ENCODE data around the gene LRP6.
A peak's percentile ranks its signal among the peaks of the same experiment; 100 is the strongest.

Gene LRP6

GRCh38 chr12:12191008-12191407, 75.8 kb downstream of the LRP6 start:
- H3K27ac Mint-ChIP-seq, result no peak overlapping the region
- no peaks in the 10 kb centered on the region for H3K36me3 Mint-ChIP-seq (ENCODE audit: low read depth)

DNA sequence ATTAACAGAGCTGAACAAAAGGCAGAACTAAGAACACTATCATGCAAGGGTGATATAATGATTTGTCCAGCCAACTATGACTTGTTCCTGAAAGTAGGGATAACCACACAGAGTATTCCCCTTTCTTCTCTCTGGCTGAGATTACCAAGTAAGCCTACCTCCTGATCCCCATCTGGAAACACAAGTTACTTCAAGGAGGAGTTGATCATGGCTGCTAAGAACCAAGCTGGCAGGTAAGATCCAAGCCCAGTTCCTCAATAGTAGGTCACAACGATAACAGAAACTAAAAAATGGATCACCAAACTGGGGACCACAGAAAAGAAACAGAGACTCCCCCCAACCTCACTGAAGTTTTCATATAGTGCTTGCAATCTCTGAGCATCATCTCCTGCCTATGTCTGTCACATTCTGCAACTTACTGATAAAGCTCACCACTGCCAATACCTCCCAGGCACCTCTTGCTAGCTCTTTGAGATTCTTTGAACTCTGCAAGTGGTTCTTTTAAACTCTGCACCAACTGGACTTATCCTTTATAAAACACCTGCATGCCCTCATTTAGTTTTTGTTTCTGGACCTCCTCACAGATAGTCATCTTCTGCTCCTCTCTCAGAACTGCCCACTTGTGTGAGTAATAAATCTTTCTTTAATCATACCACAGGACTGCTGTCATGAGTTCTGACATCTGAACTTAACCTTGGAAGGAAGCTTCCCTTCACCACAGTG, 76.6 kb downstream of the LRP6 start:
- Mint-ChIP-seq H3K4me3 (no peak overlapping the region), H3K36me3 (ENCODE audit: low read depth) (no peaks in the 10 kb centered on the region), H3K27ac (no peak overlapping the region), H3K27me3 (peaks cover 23% of the 10 kb centered on the region), H3K4me1 (ENCODE audit: low read depth) (peaks cover 7% of the 10 kb centered on the region), H3K9me3 (no peaks in the 10 kb centered on the region)

More at GRCh38 chr12:12191008-12191407, 75.8 kb downstream of the LRP6 start:
- Mint-ChIP-seq H3K9me3 (peaks cover 5% of the 10 kb centered on the region), H3K4me3 (no peak overlapping the region), H3K27me3 (peaks cover 29% of the 10 kb centered on the region), H3K4me1 (ENCODE audit: low read depth) (peaks cover 7% of the 10 kb centered on the region)

GRCh38 chr12:12185414-12185813, 81.4 kb downstream of the LRP6 start:
- Mint-ChIP-seq H3K4me1 (ENCODE audit: low read depth) (peaks cover 3% of the 10 kb centered on the region), H3K27me3 (peaks cover 19% of the 10 kb centered on the region), H3K27ac (no peak overlapping the region), H3K4me3 (no peak overlapping the region), H3K36me3 (ENCODE audit: low read depth) (peaks cover under 1% of the 10 kb centered on the region), H3K9me3 (no peaks in the 10 kb centered on the region)

- H3K27ac Mint-ChIP-seq, result no peak overlapping the region
- no peaks in the 10 kb centered on the region for H3K9me3 Mint-ChIP-seq
- H3K27me3 Mint-ChIP-seq, result peaks cover 22% of the 10 kb centered on the region
- H3K4me3 Mint-ChIP-seq, result no peak overlapping the region
- H3K4me1 Mint-ChIP-seq (ENCODE audit: low read depth), result no peaks in the 10 kb centered on the region
- H3K36me3 Mint-ChIP-seq (ENCODE audit: low read depth), result peaks cover 3% of the 10 kb centered on the region
Observed at GRCh38 chr12:12182703-12183365, 84.0 kb downstream of the LRP6 start.

DNA sequence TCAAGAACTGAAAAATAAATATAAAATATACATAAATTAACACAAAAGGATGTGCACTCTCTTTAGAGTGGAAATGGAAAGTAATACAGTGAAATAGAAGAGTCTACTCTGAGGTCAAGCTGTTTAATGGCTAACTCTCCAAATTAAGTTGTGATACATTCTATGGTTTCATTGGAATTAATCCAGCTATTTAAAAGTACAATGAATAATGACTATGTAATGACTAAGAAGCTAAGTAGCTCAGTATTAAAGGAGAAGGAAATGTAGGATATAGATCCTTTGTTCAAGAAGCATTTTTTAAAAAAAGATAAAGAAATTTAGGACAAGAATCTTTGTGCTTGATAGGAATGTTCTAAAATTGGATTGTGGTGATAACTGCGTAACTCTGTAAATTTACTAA, 85.3 kb downstream of the LRP6 start:
- H3K27me3 Mint-ChIP-seq, result peaks cover 25% of the 10 kb centered on the region
- no peak overlapping the region for H3K4me3 Mint-ChIP-seq
- H3K36me3 Mint-ChIP-seq (ENCODE audit: low read depth), result peaks cover 3% of the 10 kb centered on the region
- H3K27ac Mint-ChIP-seq, result no peak overlapping the region
- no peaks in the 10 kb centered on the region for H3K9me3 Mint-ChIP-seq
- H3K4me1 Mint-ChIP-seq (ENCODE audit: low read depth), result no peaks in the 10 kb centered on the region

DNA sequence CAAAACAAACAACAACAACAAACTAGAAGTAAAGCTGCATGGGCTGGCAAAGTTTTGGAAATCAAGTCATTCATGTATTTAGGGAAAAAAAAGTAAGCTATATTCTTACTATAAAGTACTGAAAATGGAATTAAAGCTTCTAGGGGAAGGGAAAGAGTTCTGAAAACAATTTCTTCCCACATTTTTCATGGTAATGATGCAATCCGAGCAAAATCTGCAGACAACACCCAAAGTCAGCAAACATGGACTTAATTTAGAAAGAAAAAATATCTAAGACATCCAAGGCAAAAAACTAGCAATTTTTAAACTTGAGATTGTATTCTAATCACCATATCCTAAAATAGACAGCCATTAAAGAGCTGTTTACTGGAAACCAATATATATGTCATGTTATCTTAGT, 86.3 kb downstream of the LRP6 start:
- no peak overlapping the region for H3K27ac Mint-ChIP-seq
- no peak overlapping the region for H3K4me3 Mint-ChIP-seq
- H3K9me3 Mint-ChIP-seq, result no peaks in the 10 kb centered on the region
- no peaks in the 10 kb centered on the region for H3K4me1 Mint-ChIP-seq (ENCODE audit: low read depth)
- H3K36me3 Mint-ChIP-seq (ENCODE audit: low read depth), result peaks cover 3% of the 10 kb centered on the region
- H3K27me3 Mint-ChIP-seq, result peaks cover 28% of the 10 kb centered on the region

DNA sequence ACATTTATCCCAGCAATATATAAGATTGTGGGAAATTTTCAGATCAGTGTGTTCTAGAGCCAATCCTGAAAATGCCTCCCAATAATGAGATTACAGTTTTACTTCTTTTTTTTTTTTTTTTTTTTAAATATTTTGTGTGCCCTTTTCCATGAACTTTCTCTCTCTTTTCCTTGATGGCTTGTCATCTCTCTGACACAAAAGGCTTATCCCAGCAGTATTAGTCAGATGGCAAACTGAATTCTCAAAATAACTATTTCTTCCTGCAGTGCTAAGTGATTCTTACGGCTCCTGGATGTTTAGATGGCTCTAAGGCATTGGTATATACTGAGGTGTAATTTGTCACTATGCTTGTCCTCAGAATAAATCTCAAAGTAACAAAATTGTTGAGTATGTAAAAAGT, 86.7 kb downstream of the LRP6 start:
- H3K4me3 Mint-ChIP-seq, result no peak overlapping the region
- peaks cover 28% of the 10 kb centered on the region for H3K27me3 Mint-ChIP-seq
- peaks cover 3% of the 10 kb centered on the region for H3K36me3 Mint-ChIP-seq (ENCODE audit: low read depth)
- no peaks in the 10 kb centered on the region for H3K4me1 Mint-ChIP-seq (ENCODE audit: low read depth)
- H3K9me3 Mint-ChIP-seq, result no peaks in the 10 kb centered on the region
- H3K27ac Mint-ChIP-seq, result no peak overlapping the region

DNA sequence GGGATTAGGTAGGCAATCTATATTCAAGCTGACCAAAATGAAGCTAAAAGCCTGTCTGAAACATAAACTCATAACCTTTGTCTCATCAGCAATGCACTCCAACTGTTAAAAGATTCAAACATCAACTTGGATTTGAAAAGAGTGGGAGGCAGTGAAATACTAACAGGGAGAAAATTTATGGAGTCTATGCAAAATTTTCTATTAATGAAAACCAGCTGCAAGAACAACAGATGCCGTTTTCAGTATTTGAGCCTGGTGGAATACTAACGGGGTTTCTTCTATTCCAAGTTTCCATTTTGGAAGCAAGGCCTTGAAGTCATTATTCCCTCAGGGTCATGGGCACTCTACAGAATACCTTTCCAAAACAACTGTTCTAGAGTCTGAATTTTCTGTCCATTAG, 88.3 kb downstream of the LRP6 start:
- H3K27me3 Mint-ChIP-seq, result peaks cover 36% of the 10 kb centered on the region
- no peaks in the 10 kb centered on the region for H3K4me1 Mint-ChIP-seq (ENCODE audit: low read depth)
- H3K9me3 Mint-ChIP-seq, result no peaks in the 10 kb centered on the region
- H3K4me3 Mint-ChIP-seq, result no peak overlapping the region
- H3K27ac Mint-ChIP-seq, result no peak overlapping the region
- peaks cover 3% of the 10 kb centered on the region for H3K36me3 Mint-ChIP-seq (ENCODE audit: low read depth)

DNA sequence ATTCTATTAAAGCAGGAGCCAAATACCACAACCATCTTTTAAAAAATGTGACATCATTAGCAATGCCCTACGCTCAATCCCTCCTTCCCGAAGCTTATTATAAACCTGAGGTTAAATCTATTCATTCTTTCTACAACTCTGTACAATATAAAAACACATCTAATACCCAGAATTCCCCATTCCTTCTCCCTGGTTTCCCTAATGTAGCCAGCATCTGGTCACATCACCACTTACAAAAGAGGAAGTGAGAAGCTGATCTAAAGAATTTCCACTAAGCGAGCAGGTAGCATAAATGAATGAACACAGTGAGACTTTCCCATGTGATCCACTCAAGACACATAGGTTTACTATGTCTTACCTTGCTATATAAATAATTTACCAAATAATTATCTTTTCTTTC, 90.4 kb downstream of the LRP6 start:
- no peak overlapping the region for H3K27ac Mint-ChIP-seq
- peaks cover 18% of the 10 kb centered on the region for H3K4me1 Mint-ChIP-seq (ENCODE audit: low read depth)
- peaks cover 35% of the 10 kb centered on the region for H3K27me3 Mint-ChIP-seq
- H3K36me3 Mint-ChIP-seq (ENCODE audit: low read depth), result peaks cover 3% of the 10 kb centered on the region
- no peaks in the 10 kb centered on the region for H3K9me3 Mint-ChIP-seq
- H3K4me3 Mint-ChIP-seq, result no peak overlapping the region

DNA sequence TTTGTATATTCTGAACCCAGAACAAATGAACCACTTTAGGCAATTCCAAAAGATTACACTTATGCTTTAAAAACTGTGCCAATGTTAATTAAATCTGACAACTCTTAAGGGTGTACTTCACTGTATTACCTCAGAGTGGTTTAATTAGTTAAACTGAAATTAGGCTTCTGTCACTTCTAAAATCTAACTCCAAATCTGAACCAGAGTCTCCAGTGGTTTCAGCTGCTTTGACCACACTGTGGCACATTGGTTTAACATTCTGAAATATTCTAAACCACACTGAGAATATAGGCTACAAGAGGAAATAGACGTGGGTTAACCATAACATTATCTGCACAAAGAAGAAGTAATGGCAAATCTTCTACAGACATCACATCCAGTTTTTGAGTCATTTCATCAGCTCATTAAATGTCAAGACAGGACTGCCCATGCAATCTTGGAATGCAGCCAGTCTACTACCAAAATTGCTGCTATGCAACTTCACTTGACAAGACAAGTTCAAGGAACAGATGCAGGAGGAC, 94.8 kb downstream of the LRP6 start:
- Mint-ChIP-seq H3K9me3 (no peaks in the 10 kb centered on the region), H3K4me3 (peak overlapping the region; percentile 25), H3K27me3 (peaks cover 38% of the 10 kb centered on the region), H3K27ac (peak overlapping the region; percentile 74), H3K4me1 (ENCODE audit: low read depth) (peaks cover 18% of the 10 kb centered on the region), H3K36me3 (ENCODE audit: low read depth) (no peaks in the 10 kb centered on the region)

GRCh38 chr12:12167847-12168246, 99.0 kb downstream of the LRP6 start:
- Mint-ChIP-seq H3K4me1 (ENCODE audit: low read depth) (peaks cover 15% of the 10 kb centered on the region), H3K27ac (no peak overlapping the region), H3K36me3 (ENCODE audit: low read depth) (no peaks in the 10 kb centered on the region), H3K4me3 (no peak overlapping the region), H3K9me3 (no peaks in the 10 kb centered on the region), H3K27me3 (peaks cover 31% of the 10 kb centered on the region)

DNA sequence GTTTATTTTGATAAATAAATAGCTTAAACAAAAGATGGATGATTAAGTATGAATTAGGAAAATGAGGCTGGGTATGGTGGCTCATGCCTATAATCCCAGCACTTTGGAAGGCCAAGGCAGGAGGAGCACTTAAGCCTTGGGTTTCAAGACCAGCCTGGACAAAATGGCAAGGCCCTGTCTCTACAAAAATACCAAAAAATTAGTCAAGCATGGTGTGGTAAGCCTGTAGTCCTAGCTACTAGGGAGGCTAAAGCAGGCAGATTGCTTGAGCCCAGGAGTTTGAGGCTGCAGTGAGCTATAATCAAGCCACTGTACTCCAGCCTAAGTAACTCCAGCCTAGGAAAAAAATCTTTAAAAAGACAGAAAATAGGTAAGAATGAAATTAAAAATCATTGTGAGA, 100.1 kb downstream of the LRP6 start:
- H3K4me1 Mint-ChIP-seq (ENCODE audit: low read depth), result peaks cover 4% of the 10 kb centered on the region
- peaks cover 24% of the 10 kb centered on the region for H3K27me3 Mint-ChIP-seq

DNA sequence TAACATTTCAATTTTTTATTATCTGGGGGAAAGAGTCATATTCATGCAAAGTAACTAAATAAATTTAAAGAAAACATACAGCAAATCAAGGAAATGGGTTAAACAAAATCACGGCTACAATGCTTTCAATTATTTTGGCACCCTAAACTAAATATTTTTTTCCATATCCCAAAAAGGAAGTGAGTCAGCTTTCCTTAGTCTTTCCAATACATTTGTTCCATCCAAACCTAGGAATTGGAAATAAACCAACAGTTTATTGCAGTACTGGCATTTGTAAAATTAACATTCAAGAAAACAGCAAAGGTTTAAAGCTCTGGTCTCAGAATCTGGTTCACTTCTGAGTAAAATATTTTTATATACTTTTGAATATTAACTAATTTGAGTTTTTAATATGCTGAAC, 106.9 kb downstream of the LRP6 start:
- H3K4me1 Mint-ChIP-seq (ENCODE audit: low read depth), result no peaks in the 10 kb centered on the region
- peaks cover 2% of the 10 kb centered on the region for H3K27me3 Mint-ChIP-seq
- no peak overlapping the region for H3K4me3 Mint-ChIP-seq
- no peaks in the 10 kb centered on the region for H3K36me3 Mint-ChIP-seq (ENCODE audit: low read depth)
- H3K9me3 Mint-ChIP-seq, result no peaks in the 10 kb centered on the region
- H3K27ac Mint-ChIP-seq, result no peak overlapping the region

More for the DNA sequence above, 100.1 kb downstream of the LRP6 start:
- H3K4me3 Mint-ChIP-seq, result no peak overlapping the region
- no peak overlapping the region for H3K27ac Mint-ChIP-seq
- no peaks in the 10 kb centered on the region for H3K9me3 Mint-ChIP-seq
- H3K36me3 Mint-ChIP-seq (ENCODE audit: low read depth), result no peaks in the 10 kb centered on the region

GRCh38 chr12:12158858-12159257, 108.0 kb downstream of the LRP6 start:
- no peak overlapping the region for H3K27ac Mint-ChIP-seq
- no peak overlapping the region for H3K4me3 Mint-ChIP-seq
- no peaks in the 10 kb centered on the region for H3K36me3 Mint-ChIP-seq (ENCODE audit: low read depth)
- H3K9me3 Mint-ChIP-seq, result no peaks in the 10 kb centered on the region
- no peaks in the 10 kb centered on the region for H3K4me1 Mint-ChIP-seq (ENCODE audit: low read depth)
- no peaks in the 10 kb centered on the region for H3K27me3 Mint-ChIP-seq

DNA sequence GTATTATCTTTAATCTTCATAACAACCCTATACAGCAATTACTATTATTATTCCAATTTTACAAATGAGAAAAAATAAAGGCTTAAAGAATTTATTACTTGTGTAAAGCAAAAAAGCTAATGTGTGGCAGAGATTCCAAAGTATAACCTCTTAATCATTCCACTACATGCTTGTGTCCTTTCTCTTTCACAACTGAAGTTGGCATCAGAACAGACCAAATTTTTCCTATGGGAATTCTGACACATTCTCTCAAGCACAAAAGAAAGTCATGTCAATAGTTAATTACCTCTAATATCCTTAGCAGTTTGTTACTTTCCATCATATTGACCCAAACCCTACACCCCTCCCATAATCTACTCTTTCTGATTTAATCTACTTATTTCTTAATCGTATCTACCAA, 109.4 kb downstream of the LRP6 start:
- Mint-ChIP-seq H3K4me1 (ENCODE audit: low read depth) (no peaks in the 10 kb centered on the region), H3K27ac (no peak overlapping the region), H3K36me3 (ENCODE audit: low read depth) (no peaks in the 10 kb centered on the region)

More for the DNA sequence above, 109.4 kb downstream of the LRP6 start:
- H3K27me3 Mint-ChIP-seq, result no peaks in the 10 kb centered on the region
- H3K4me3 Mint-ChIP-seq, result no peak overlapping the region
- H3K9me3 Mint-ChIP-seq, result no peaks in the 10 kb centered on the region
